NOMO-1 treated with dmso at 0.1 percent for 144 hours (cell line): ENCODE data around the gene EP300.
A peak's percentile ranks its signal among the peaks of the same experiment; 100 is the strongest.
"Not testable (repeated sequence)": the region's sequence is repeated elsewhere in the genome, so short reads cannot be mapped to it uniquely, and the experiment has no call there.

Source experiments
- DNase-seq: peaks from one replicate; lab custom pipeline; 2025; ENCODE audit not compliant: unreplicated experiment; lab: John Stamatoyannopoulos, UW

EP300 gene

GRCh38 chr22:41146573-41146972, 54.2 kb downstream of the EP300 start:
- no peak for DNase-seq

GRCh38 chr22:41147722-41148121, 55.3 kb downstream of the EP300 start:
- no peak for DNase-seq

DNA sequence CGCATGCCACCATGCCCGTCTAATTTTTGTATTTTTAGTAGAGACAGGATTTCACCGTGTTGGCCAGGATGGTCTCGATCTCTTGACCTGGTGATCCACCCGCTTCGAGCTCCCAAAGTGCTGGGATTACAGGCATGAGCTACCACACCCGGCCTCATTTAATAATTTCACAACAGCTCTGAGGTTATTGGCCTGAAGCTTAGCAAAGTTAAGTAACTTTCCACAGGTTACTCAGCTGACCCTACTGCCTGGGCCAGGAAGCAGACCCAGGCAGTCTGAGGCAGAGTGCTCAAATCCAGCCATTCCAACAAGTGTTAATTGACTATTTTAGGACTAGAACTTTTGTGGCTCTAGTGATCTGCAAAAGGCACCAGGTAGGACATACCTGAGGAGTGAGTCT, 60.5 kb downstream of the EP300 start:
- no peak for DNase-seq

DNA sequence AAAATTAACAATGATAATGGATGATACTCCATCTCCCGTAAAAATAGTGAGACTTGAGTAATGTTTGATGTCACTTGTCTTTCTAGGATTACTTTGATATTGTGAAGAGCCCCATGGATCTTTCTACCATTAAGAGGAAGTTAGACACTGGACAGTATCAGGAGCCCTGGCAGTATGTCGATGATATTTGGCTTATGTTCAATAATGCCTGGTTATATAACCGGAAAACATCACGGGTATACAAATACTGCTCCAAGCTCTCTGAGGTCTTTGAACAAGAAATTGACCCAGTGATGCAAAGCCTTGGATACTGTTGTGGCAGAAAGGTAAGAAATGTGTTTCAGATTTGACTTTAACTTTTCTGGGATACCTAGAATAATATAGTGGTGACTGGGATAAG, 64.7 kb downstream of the EP300 start:
- DNase-seq: no peak

DNA sequence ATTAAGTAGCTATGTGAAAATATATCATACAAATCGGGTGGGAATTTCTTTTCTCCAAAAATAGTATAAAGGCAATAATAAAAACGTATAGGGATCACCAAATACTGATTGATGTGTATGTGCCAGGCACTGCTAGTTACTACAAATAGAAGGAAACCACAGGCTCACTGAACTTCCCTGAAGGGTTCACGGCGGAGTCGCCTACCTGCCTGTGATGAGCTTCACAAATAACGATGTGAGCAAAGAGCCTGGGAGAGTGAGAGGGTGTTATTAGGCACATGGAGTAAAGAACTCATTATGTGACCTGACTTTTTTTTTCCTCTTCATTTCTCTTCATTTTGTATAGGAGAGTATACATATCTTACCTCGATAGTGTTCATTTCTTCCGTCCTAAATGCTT, 76.8 kb downstream of the EP300 start:
- DNase-seq: no peak

GRCh38 chr22:41171996-41172395, 79.6 kb downstream of the EP300 start:
- no peak for DNase-seq

GRCh38 chr22:41175546-41175945, 83.2 kb downstream of the EP300 start:
- no peak for DNase-seq

DNA sequence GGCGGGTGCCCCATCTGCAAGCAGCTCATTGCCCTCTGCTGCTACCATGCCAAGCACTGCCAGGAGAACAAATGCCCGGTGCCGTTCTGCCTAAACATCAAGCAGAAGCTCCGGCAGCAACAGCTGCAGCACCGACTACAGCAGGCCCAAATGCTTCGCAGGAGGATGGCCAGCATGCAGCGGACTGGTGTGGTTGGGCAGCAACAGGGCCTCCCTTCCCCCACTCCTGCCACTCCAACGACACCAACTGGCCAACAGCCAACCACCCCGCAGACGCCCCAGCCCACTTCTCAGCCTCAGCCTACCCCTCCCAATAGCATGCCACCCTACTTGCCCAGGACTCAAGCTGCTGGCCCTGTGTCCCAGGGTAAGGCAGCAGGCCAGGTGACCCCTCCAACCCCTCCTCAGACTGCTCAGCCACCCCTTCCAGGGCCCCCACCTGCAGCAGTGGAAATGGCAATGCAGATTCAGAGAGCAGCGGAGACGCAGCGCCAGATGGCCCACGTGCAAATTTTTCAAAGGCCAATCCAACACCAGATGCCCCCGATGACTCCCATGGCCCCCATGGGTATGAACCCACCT, 84.7 kb downstream of the EP300 start:
- DNase-seq: no peak

GRCh38 chr22:41177622-41178424, 85.4 kb downstream of the EP300 start:
- no peak for DNase-seq

DNA sequence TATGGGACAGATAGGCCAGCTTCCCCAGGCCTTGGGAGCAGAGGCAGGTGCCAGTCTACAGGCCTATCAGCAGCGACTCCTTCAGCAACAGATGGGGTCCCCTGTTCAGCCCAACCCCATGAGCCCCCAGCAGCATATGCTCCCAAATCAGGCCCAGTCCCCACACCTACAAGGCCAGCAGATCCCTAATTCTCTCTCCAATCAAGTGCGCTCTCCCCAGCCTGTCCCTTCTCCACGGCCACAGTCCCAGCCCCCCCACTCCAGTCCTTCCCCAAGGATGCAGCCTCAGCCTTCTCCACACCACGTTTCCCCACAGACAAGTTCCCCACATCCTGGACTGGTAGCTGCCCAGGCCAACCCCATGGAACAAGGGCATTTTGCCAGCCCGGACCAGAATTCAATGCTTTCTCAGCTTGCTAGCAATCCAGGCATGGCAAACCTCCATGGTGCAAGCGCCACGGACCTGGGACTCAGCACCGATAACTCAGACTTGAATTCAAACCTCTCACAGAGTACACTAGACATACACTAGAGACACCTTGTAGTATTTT, 86.1 kb downstream of the EP300 start:
- DNase-seq: no peak

- DNase-seq: not testable (repeated sequence)
Observed at GRCh38 chr22:41180362-41180761, 88.0 kb downstream of the EP300 start.

DNA sequence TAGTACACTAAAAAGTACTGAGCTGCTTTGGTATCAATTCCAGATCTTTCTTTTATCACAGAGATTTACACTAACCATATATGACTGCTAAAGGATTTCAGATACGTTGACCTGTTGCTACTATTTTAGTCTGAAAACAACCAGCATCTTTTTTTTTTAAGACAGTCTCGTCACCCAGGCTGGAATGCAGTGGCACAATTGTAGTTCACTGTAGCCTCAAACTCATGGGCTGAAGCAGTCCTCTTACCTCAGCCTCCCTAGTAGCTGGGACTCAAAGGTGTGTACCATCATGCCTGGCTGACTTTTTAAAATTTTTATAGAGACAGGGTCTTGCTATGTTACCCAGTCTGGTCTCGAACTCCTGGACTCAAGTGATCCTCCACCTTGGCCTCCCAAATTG, 88.5 kb downstream of the EP300 start:
- no peak for DNase-seq

DNA sequence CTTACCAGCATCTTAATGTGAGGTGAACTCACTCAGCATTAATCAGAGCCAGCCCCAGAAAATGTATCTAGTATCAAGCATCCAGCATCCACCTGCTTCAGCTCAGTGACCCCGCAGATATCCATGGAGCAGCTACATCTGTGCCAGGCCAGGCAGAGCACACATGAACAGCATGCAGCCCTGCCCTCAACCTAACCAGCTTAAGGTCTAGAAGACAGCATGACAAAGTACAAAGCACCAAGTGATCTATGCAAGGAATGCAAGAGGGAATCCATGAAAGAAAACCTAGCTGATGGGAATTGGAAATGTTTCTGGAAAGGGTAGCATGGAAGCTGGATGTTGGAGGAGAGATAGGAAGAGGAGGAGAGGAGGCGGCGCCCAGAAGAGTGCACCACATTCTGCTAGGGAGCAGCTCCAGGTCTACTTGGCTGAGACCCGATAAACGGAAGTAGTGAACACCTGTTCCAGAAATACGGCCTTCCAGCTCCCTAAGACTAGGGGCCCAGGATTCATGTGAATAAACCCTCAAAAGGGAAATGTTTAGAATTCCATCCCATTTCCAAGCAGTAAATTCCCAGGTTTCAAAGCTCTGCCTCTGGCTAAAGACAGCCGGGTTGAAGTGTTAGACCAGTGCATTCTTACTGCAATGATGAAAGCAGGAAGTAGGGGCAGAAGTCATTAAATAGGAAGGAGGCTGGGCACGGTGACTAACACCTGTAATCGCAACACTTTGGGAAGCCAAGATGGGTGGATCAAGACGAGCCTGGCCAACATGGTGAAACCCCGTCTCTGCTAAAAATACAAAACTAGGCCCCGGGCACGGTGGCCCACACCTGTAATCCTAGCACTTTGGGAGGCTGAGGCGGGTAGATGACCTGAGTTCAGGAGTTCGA, 89.2 kb downstream of the EP300 start:
- peak; percentile 74 for DNase-seq

DNA sequence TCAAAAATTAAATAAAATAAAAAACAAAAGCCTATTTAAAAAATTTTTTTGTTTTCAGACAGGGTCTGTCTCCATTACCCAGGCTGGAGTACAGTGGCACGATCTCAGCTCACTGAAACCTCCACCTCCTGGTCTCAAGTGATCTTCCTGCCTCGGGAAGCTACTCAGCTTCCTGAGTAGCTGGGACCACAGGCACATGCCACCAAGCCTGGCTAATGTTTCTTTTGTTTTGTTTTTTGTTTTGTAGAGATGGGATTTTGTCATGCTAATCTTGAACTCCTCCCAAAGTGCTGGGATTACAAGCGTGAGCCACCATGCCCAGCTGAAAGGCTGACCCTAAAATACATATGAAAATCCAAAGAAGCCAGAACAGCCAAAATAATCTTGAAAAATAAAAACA, 92.3 kb downstream of the EP300 start:
- DNase-seq: no peak

- DNase-seq: no peak
Observed at GRCh38 chr22:41191467-41191866, 99.1 kb downstream of the EP300 start.

DNA sequence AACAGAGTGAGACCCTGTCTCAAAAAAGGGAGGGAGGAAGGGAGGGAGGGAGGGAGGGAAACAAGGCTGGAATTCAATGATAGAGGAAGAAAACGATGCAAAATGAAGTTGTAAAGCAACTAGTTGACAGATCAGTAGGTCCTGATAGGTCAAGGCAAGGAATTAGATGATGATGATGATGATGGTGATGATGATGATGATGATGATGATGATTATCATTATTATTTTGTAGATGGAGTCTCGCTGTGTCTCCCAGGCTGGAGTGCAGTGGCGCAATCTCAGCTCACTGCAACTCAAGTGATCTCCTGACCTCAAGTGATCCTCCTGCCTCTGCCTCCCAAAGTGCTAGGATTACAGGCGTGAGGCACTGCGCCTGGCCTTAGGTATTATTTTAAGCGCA, 101.4 kb downstream of the EP300 start:
- no peak for DNase-seq

- peak; percentile 77 for DNase-seq
Observed at GRCh38 chr22:41197038-41197972, 104.9 kb downstream of the EP300 start.

- no peak for DNase-seq
Observed at GRCh38 chr22:41198027-41198580, 105.7 kb downstream of the EP300 start.

DNA sequence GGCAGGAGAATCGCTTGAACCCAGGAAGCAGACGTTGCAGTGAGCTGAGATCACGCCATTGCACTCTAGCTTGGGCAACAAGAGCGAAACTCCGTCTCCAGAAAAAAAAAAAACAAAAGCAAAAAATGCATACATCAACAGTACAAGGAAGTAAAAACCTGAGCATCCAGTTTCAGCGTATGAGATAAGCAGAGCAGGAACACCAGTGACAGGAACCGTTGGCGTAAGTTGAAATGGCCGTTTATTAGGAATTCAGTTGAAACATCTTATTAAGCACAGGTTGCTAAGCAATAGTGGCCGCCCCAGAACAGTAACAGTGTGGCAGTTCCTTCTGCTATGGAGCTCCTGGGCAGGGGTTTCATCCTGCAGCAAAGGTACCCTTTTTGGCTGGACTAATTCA, 108.7 kb downstream of the EP300 start:
- no peak for DNase-seq

- no peak for DNase-seq
Observed at GRCh38 chr22:41203118-41203517, 110.7 kb downstream of the EP300 start.
